Kidney epithelial cell (primary cell): Measurements from ENCODE around the gene A1BG. TPM values are rescaled to one million over a fixed set of nuclear protein-coding genes. Genes with fewer than 3 reads are reported as not detected.

Source experiments
- DNase-seq: peaks from one replicate; pipeline ENCODE4 v3.0.0-alpha.2; 2010; ENCODE audit warnings: low read depth
- H3K27me3 ChIP-seq: 2 replicates; pipeline ENCODE4 v1.6.0; 2011; ENCODE audit warnings: low read length; ENCODE audit not compliant: control insufficient read depth, insufficient read depth
- H3K36me3 ChIP-seq: 2 replicates; pipeline ENCODE4 v1.5.1; 2011; ENCODE audit warnings: low read length; ENCODE audit not compliant: control insufficient read depth, insufficient read depth
- H3K4me3 ChIP-seq: 2 replicates; pipeline ENCODE4 v1.5.1; 2011; ENCODE audit warnings: low read depth, mild to moderate bottlenecking, control low read depth, low read length
- total RNA-seq: library from RNA; depleted of rRNA; stranded (reverse); fragments of >200 nt; gene quantifications from 2 replicates; pipeline ENCODE4 v1.2.3, GENCODE V29; 2015
- TF ChIP-seq, protein P1 (sequence below): IDR thresholded peaks from 2 replicates; pipeline ENCODE4 v1.5.1; 2011; ENCODE audit warnings: mild to moderate bottlenecking, moderate library complexity, low read length, control low read depth, inconsistent platforms; ENCODE audit not compliant: insufficient read depth, poor library complexity, severe bottlenecking

A1BG gene
- total RNA-seq, 1 donor from 2014 or later, result 8.1 TPM

DNA sequence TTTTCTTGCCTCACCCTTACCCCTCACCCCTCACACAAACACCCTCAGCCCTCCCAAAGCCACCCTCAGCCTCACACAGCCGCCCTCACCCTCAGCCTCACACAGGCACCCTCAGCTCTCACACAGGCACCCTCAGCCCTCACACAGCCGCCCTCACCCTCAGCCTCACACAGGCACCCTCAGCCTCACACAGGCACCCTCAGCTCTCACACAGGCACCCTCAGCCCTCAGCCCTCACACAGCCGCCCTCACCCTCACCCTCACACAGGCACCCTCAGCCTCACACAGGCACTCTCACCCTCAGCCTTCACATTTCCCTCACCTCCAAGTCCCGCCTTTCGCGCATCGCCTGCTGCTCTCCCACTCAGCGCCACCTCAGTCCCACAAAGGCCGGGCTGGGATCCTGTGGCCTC is 26.8 kb downstream of the A1BG start:
- H3K27me3 ChIP-seq, result no peaks in the 10 kb centered on the region
- peak overlapping the region; percentile 64 for H3K4me3 ChIP-seq
- H3K36me3 ChIP-seq, result no peaks in the 10 kb centered on the region
- TF ChIP-seq, protein P1, sequence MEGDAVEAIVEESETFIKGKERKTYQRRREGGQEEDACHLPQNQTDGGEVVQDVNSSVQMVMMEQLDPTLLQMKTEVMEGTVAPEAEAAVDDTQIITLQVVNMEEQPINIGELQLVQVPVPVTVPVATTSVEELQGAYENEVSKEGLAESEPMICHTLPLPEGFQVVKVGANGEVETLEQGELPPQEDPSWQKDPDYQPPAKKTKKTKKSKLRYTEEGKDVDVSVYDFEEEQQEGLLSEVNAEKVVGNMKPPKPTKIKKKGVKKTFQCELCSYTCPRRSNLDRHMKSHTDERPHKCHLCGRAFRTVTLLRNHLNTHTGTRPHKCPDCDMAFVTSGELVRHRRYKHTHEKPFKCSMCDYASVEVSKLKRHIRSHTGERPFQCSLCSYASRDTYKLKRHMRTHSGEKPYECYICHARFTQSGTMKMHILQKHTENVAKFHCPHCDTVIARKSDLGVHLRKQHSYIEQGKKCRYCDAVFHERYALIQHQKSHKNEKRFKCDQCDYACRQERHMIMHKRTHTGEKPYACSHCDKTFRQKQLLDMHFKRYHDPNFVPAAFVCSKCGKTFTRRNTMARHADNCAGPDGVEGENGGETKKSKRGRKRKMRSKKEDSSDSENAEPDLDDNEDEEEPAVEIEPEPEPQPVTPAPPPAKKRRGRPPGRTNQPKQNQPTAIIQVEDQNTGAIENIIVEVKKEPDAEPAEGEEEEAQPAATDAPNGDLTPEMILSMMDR, result no peak
- DNase-seq, result no peak

DNA sequence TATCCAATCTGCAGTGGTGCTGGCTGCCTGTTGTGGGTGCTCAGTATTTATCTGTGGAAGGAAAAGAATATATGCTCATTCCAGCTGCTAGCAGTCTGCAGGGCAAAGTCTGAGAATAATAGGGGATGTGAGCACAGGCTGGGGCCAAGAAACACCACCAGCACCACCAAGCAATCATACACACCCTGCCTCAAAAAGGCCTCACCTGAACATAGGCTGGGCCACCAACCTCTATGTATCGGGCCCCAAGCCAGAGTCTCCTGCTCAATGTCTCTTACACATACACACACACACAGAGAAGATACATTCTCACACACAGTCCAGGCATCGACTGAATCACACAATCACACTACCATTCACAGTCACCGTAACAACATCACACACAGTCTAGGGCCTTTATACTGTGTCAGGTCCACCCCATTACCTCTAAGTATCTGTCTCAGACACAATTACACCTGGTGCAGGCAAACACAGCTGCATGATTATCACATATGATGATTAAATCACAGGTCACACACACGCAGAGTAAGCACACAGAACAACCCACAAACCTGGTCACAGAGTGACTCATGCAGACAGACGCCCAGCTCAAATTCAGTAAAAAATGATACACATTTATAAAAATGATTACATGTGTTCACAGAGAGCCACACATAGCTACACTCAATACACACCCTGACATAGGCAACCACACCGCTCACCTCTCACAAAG is 27.8 kb downstream of the A1BG start:
- Histone ChIP-seq H3K4me3 (no peak overlapping the region), H3K27me3 (no peaks in the 10 kb centered on the region), H3K36me3 (no peaks in the 10 kb centered on the region)
- TF ChIP-seq, protein P1, result no peak
- DNase-seq, result no peak

GRCh38 chr19:58319241-58319640 is 34.1 kb downstream of the A1BG start:
- TF ChIP-seq, protein P1, result no peak
- Histone ChIP-seq H3K27me3 (no peaks in the 10 kb centered on the region), H3K4me3 (no peak overlapping the region), H3K36me3 (no peaks in the 10 kb centered on the region)
- DNase-seq, result no peak

DNA sequence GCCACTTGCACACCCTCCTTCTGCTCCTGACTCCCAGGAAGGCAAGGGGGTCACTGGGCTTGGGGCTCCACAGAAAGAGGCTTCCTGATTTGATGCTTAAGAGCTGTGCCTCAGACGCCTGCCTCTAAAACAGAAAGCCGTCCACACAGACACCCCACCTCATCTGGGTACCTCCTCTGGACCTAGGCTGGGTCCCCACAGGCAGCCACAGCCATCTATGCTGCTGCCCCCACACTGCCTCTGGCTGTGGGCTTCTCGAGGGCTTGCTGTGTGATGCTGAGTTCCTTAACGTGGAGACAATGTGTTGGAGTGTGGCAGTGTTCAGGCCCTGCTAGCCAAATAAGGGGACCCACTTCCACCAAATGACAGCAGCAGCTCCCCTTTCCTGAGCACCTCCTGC is 35.0 kb downstream of the A1BG start:
- Histone ChIP-seq H3K36me3 (no peaks in the 10 kb centered on the region), H3K4me3 (no peak overlapping the region), H3K27me3 (no peaks in the 10 kb centered on the region)
- TF ChIP-seq, protein P1, result no peak
- DNase-seq, result no peak

GRCh38 chr19:58317476-58318072 is 35.7 kb downstream of the A1BG start:
- no peak for DNase-seq
- Histone ChIP-seq H3K27me3 (no peaks in the 10 kb centered on the region), H3K4me3 (no peak overlapping the region), H3K36me3 (no peaks in the 10 kb centered on the region)
- TF ChIP-seq, protein P1, result no peak
